Measurements from ENCODE around the gene SSX1. TPM values are rescaled to one million over a fixed set of nuclear protein-coding genes. Genes with fewer than 3 reads are reported as not detected.
"Not testable (repeated sequence)": the region's sequence is repeated elsewhere in the genome, so short reads cannot be mapped to it uniquely, and the experiment has no call there.

SSX1 gene
- total RNA-seq (2014; rRNA removed; shearing (Covaris generic)): 5.8 and 8.9 TPM in 2 replicates

- DNase-seq (ENCODE audit: low read depth): peak; percentile 12
Measured at GRCh38 chrX:48255062-48255796, at the start of gene SSX1. TSS of gene SSX1 (plus strand) at chrX:48255392. CDS start at chrX:48257242, 1,850 bp downstream.

- DNase-seq (ENCODE audit: low read depth): not testable (repeated sequence)
Measured at GRCh38 chrX:48214341-48214740, 40.9 kb upstream of the SSX1 start.

GRCh38 chrX:48224196-48224595, 31.0 kb upstream of the SSX1 start:
- not testable (repeated sequence) for DNase-seq (ENCODE audit: low read depth)

GRCh38 chrX:48252945-48253344, 2.2 kb upstream of the SSX1 start:
- not testable (repeated sequence) for DNase-seq (ENCODE audit: low read depth)

- DNase-seq (ENCODE audit: low read depth): not testable (repeated sequence)
Measured at GRCh38 chrX:48274365-48274764, 19.2 kb downstream of the SSX1 start.

GRCh38 chrX:48278958-48279357, 23.8 kb downstream of the SSX1 start:
- peak; percentile 46 for DNase-seq (ENCODE audit: low read depth)

- not testable (repeated sequence) for DNase-seq (ENCODE audit: low read depth)
Measured at GRCh38 chrX:48280729-48281128, 25.5 kb downstream of the SSX1 start.

GRCh38 chrX:48306175-48306574, 51.0 kb downstream of the SSX1 start:
- no peak for DNase-seq (ENCODE audit: low read depth)

- DNase-seq (ENCODE audit: low read depth): not testable (repeated sequence)
Measured at GRCh38 chrX:48313996-48314395, 58.8 kb downstream of the SSX1 start.

Other genes with a start within 250 kb of the SSX1 start
- gene SPACA5, start 248.4 kb upstream of the SSX1 start, total RNA-seq (2014; rRNA removed; shearing (Covaris generic)): not detected in 2 replicates
- 3.0 and 3.2 TPM in 2 replicates for gene ZNF630, start 183.8 kb upstream of the SSX1 start, total RNA-seq (2014; rRNA removed; shearing (Covaris generic))
- not detected in 2 replicates for gene SPACA5B, start 124.8 kb upstream of the SSX1 start, total RNA-seq (2014; rRNA removed; shearing (Covaris generic))
- gene SSX5, start 58.6 kb upstream of the SSX1 start, total RNA-seq (2014; rRNA removed; shearing (Covaris generic)): 0.96 TPM in 1 of 2 replicates, not detected in the other
- not detected in 2 replicates for gene SSX3, start 101.3 kb downstream of the SSX1 start, total RNA-seq (2014; rRNA removed; shearing (Covaris generic))
- gene SSX4, start 128.1 kb downstream of the SSX1 start, total RNA-seq (2014; rRNA removed; shearing (Covaris generic)): not detected in 2 replicates
- not detected in 2 replicates for gene SSX4B, start 156.6 kb downstream of the SSX1 start, total RNA-seq (2014; rRNA removed; shearing (Covaris generic))
- 0.05 TPM in 1 of 2 replicates, not detected in the other for gene SLC38A5, start 214.9 kb downstream of the SSX1 start, total RNA-seq (2014; rRNA removed; shearing (Covaris generic))
- gene FTSJ1, start 220.8 kb downstream of the SSX1 start, total RNA-seq (2014; rRNA removed; shearing (Covaris generic)): 107 and 123 TPM in 2 replicates